ENCODE measurements around the gene LYZL1.

Gene LYZL1

GRCh38 chr10:29253690-29254029 is 35.2 kb upstream of the LYZL1 start:
- DNase-seq (ENCODE audit: low read depth): no peak
- no peak overlapping the region for H3K4me3 ChIP-seq (ENCODE audit: low read length)
- no peak for TF ChIP-seq CTCF (IDR thresholded peaks at IDR 0.05; ENCODE audit: insufficient read depth, low read depth, low read length, missing control alignments)

- no peak for TF ChIP-seq CTCF (IDR thresholded peaks at IDR 0.05; ENCODE audit: insufficient read depth, low read depth, low read length, missing control alignments)
- H3K4me3 ChIP-seq (ENCODE audit: low read length): no peak overlapping the region
- DNase-seq (ENCODE audit: low read depth): no peak
Observed at GRCh38 chr10:29254123-29255046, 34.5 kb upstream of the LYZL1 start.

- no peak overlapping the region for H3K4me3 ChIP-seq (ENCODE audit: low read length)
- no peak for TF ChIP-seq CTCF (IDR thresholded peaks at IDR 0.05; ENCODE audit: insufficient read depth, low read depth, low read length, missing control alignments)
- DNase-seq (ENCODE audit: low read depth): no peak
Observed at GRCh38 chr10:29255104-29255503, 33.8 kb upstream of the LYZL1 start.

GRCh38 chr10:29256019-29256418 is 32.9 kb upstream of the LYZL1 start:
- TF ChIP-seq CTCF (IDR thresholded peaks at IDR 0.05; ENCODE audit: insufficient read depth, low read depth, low read length, missing control alignments): no peak
- DNase-seq (ENCODE audit: low read depth): no peak
- no peak overlapping the region for H3K4me3 ChIP-seq (ENCODE audit: low read length)

- DNase-seq (ENCODE audit: low read depth): no peak
- no peak for TF ChIP-seq CTCF (IDR thresholded peaks at IDR 0.05; ENCODE audit: insufficient read depth, low read depth, low read length, missing control alignments)
- no peak overlapping the region for H3K4me3 ChIP-seq (ENCODE audit: low read length)
Observed at GRCh38 chr10:29256586-29256985, 32.3 kb upstream of the LYZL1 start.

GRCh38 chr10:29257106-29257783 is 31.6 kb upstream of the LYZL1 start:
- TF ChIP-seq CTCF (IDR thresholded peaks at IDR 0.05; ENCODE audit: insufficient read depth, low read depth, low read length, missing control alignments): no peak
- DNase-seq (ENCODE audit: low read depth): no peak

More at GRCh38 chr10:29257106-29257783, 31.6 kb upstream of the LYZL1 start:
- H3K4me3 ChIP-seq (ENCODE audit: low read length): no peak overlapping the region

Data from epithelial cell of esophagus (primary cell).